Mucosa of rectum (tissue), 2 donors: Measurements from ENCODE around the gene DNAH17.

Experiments
- H3K27ac ChIP-seq, 2 donors: one replicate each; pipeline ENCODE4 v1.7.0; 2013; ENCODE audit warnings: inconsistent platforms in 2 of 2, low read depth in 2 of 2, low read length in 2 of 2
- H3K27me3 ChIP-seq, 2 donors: one replicate each; pipeline ENCODE4 v1.7.0; 2013; ENCODE audit warnings: low read length in 2 of 2; ENCODE audit not compliant: control insufficient read depth in 2 of 2, insufficient read depth in 2 of 2
- H3K36me3 ChIP-seq, 2 donors: one replicate each; pipeline ENCODE4 v1.7.0; 2013; ENCODE audit warnings: low read length in 2 of 2; ENCODE audit not compliant: control insufficient read depth in 2 of 2, insufficient read depth in 2 of 2
- H3K4me1 ChIP-seq, 2 donors: one replicate each; pipeline ENCODE4 v1.7.0; 2013; ENCODE audit warnings: low read length in 2 of 2, mild to moderate bottlenecking in 1 of 2; ENCODE audit not compliant: control insufficient read depth in 2 of 2, insufficient read depth in 2 of 2
- H3K4me3 ChIP-seq, 2 donors: one replicate each; pipeline ENCODE4 v1.7.0; 2013; ENCODE audit warnings: low read length in 2 of 2
- H3K9ac ChIP-seq, 2 donors: one replicate each; pipeline ENCODE4 v1.7.0; 2013; ENCODE audit warnings: low read length in 2 of 2, low read depth in 1 of 2, mild to moderate bottlenecking in 1 of 2
- H3K9me3 ChIP-seq, 2 donors: one replicate each; pipeline ENCODE4 v1.7.0; 2013; ENCODE audit warnings: low read length in 2 of 2; ENCODE audit not compliant: control insufficient read depth in 2 of 2
- donor health status: healthy.
- donor health status: Normal muscosa, but diverticular disease.

The DNAH17 gene

DNA sequence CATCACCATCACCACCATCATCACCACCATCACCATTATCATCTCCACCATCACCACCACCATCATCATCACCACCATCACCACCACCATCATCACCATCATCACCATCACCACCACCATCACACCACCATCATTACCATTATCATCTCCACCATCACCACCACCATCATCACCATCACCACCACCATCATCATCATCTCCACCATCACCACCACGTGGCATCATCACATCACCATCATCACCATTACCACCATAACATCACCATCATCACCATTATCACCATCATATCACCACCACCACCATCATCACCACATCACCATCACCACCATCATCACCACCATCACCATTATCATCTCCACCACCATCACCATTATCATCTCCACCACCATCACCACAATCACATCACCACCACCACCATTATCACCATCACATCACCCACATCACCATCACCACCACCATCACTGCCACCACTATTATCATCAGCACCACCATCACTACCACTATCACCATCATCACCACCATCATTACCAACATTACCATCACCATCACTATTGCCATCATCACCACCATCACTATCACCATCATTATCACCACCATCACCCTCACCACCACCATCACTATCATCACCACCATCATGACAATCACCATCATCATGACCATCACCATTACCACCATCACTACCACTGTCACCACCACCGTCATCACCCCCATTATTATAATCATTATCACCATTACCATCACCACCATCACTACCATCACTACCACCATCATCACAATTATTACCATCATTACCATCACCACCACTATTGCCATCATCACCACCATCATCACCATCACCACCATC is 99.1 kb downstream of the DNAH17 start:
- H3K9me3 ChIP-seq = no peaks in the 10 kb centered on the region
- no peak overlapping the region for H3K27ac ChIP-seq
- H3K9ac ChIP-seq = no peak overlapping the region
- H3K36me3 ChIP-seq = no peaks in the 10 kb centered on the region
- H3K4me3 ChIP-seq = no peak overlapping the region
- peaks cover 0 to 2% of the 10 kb centered on the region in 2 donors for H3K27me3 ChIP-seq
- H3K4me1 ChIP-seq = no peaks in the 10 kb centered on the region

DNA sequence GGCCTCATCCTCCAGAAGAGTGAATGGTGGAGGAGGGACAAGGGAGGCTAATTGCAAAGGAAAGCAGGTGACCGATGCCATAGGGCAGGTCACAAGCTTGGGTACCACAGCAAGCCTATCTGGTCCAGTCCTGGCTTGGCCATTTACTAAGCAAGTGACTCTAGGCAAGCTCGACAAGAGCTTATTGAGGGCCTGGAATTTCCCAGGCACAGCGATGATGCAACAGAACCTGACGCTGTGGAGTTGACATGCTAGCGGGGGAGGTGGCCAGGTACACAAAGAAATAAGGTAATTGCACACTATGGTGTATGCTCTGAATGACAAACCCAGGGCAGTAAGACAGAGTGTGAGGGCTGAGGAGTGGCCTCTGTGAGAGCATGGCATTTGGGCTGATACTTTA is 100.2 kb downstream of the DNAH17 start:
- no peak overlapping the region for H3K4me3 ChIP-seq
- no peaks in the 10 kb centered on the region for H3K9me3 ChIP-seq
- H3K27me3 ChIP-seq = peaks cover 0 to 2% of the 10 kb centered on the region in 2 donors
- no peak overlapping the region for H3K27ac ChIP-seq
- no peak overlapping the region for H3K9ac ChIP-seq
- H3K36me3 ChIP-seq = no peaks in the 10 kb centered on the region
- H3K4me1 ChIP-seq = no peaks in the 10 kb centered on the region

DNA sequence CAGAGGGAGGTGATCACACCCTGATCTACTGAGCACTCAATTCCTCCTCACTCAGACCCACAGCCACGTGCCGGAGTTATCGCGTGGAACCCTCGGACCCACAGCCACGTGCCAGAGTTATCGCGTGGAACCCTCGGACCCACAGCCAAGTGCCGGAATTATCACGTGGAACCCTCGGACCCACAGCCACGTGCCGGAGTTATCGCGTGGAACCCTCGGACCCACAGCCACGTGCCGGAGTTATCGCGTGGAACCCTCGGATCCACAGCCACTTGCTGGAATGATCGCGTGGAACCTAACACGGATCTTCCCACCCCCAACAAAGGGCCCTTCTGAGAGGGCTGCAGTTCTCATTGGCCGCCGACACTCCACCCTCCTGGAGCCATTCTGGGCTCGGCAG is 101.0 kb downstream of the DNAH17 start:
- Histone ChIP-seq H3K4me3 (no peak overlapping the region), H3K9me3 (no peaks in the 10 kb centered on the region), H3K27ac (no peak overlapping the region), H3K9ac (no peak overlapping the region), H3K36me3 (no peaks in the 10 kb centered on the region), H3K27me3 (peaks cover 0 to 2% of the 10 kb centered on the region in 2 donors), H3K4me1 (no peaks in the 10 kb centered on the region)

DNA sequence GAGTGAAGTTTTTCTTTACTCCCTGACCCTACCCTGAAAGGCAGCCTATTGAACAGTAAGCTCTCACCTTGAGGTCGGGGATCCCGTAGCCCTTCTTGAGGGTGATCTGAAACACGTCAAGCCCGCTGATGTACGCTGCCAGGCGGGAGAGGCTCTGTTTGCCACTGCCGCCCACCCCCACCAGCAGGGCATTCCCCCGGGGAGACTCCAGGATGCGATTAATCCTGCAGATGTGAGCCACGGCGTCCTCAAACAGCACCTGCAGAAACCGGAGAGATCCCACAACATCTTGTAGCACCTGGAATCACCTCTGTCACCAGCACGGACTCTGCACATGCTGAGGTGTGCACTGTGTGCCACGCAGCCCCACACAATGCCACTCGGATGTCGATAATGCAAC is 102.0 kb downstream of the DNAH17 start:
- Histone ChIP-seq H3K4me1 (no peaks in the 10 kb centered on the region), H3K27ac (no peak overlapping the region)

DNA sequence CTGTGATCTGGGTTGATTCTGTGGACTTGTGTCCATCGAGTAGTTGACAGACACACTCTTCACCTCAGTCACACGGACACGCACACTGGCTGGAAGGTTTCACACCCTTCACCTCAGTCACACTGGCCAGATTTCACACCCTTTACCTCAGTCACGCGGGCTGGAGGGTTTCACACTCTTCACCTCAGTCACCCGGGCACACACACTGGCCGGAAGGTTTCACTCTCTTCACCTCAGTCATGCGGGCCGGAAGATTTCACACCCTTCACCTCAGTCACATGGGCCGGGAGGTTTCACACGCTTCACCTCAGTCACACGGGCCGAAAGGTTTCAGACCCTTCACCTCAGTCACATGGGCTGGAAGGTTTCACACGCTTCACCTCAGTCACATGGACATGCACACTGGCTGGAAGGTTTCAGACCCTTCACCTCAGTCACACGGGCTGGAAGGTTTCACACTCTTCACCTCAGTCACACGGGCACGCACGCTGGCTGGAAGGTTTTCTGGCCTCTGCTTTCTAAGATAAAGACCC is 102.5 kb downstream of the DNAH17 start:
- H3K4me1 ChIP-seq = no peaks in the 10 kb centered on the region
- H3K27ac ChIP-seq = no peak overlapping the region
- no peaks in the 10 kb centered on the region for H3K9me3 ChIP-seq
- peaks cover 0 to 2% of the 10 kb centered on the region in 2 donors for H3K27me3 ChIP-seq
- H3K9ac ChIP-seq = no peak overlapping the region
- no peak overlapping the region for H3K4me3 ChIP-seq
- H3K36me3 ChIP-seq = no peaks in the 10 kb centered on the region

More for the DNA sequence above, 102.0 kb downstream of the DNAH17 start:
- Histone ChIP-seq H3K27me3 (peaks cover 0 to 2% of the 10 kb centered on the region in 2 donors), H3K36me3 (no peaks in the 10 kb centered on the region), H3K9ac (no peak overlapping the region), H3K9me3 (no peaks in the 10 kb centered on the region), H3K4me3 (no peak overlapping the region)

DNA sequence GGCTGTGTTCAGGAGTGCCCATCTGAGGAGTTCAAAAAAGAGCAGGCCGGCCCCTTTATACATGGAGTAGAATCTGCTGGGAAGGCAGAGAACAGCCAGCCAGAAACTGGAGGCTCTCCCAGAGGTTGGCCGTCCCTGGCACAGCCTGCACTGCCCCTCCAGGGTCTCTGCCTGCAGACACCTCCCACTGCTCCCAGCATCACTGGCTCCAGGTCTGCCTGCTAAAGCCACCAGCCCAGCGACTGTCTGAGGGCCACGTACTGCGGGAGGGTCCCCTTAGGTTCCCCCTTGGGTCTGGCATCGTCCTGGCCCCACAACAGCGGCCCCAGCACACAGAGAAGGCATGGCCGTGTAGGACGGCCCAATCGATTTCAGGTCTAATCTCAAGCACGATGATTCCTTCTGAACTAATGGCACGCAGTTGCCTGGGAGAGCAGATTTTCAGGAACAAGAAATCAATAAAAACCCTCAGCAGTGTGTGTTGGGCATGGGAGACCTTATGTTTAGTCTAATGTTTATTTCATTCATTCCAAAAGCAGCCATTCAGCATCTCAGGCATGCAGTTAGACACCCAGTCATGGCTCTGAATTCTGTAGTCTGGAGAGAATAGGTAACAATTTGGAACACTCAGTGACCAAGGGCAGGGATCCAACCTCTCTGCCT is 103.1 kb downstream of the DNAH17 start:
- H3K27me3 ChIP-seq = peaks cover 0 to 2% of the 10 kb centered on the region in 2 donors
- H3K9me3 ChIP-seq = no peaks in the 10 kb centered on the region
- no peak overlapping the region for H3K27ac ChIP-seq
- no peak overlapping the region for H3K9ac ChIP-seq
- no peaks in the 10 kb centered on the region for H3K4me1 ChIP-seq
- H3K36me3 ChIP-seq = no peaks in the 10 kb centered on the region
- no peak overlapping the region for H3K4me3 ChIP-seq

DNA sequence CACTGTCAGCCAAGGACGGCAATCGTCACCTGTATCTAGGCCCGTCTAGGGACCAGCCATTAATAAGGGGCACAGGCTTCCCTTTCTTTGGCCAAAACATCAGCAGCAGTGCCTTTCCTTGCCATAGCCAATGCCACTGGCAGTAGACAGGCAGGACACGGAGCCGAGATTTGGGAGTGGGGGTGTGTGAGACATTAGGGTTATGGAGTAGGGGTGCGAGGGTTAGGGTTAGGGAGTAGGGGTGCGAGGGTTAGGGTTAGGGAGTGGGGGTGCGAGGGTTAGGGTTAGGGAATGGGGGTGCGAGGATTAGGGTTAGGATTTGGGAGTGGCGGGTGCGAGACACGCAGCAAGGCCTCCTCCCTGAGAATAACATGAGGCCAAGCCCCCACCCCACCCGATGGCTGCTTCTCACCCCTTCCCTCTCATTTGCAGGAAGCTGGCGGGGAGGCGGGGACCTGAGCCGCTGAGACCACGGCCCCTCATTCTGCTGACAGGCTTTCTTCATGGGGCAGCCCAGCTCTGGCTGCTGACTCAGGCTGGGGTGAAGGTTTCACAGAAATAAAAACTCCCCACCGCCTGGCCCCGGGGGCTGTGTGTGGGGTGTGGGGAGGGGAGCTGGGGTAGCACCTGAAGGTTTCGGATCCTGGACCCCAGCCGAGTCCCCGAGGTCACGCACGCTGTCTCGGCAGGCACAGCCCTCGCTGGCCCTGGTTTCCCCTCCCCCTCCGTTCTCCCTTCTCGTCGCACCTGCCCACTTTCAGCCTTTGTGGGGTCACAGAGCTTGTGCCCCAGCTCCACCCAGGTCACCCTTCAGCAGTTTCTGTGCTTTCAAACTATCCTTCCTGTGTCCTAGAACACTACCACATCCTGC is 104.9 kb downstream of the DNAH17 start:
- Histone ChIP-seq H3K4me1 (no peaks in the 10 kb centered on the region), H3K36me3 (no peaks in the 10 kb centered on the region), H3K27me3 (peaks cover 0 to 2% of the 10 kb centered on the region in 2 donors), H3K9ac (no peak overlapping the region), H3K27ac (no peak overlapping the region), H3K9me3 (no peaks in the 10 kb centered on the region), H3K4me3 (no peak overlapping the region)

DNA sequence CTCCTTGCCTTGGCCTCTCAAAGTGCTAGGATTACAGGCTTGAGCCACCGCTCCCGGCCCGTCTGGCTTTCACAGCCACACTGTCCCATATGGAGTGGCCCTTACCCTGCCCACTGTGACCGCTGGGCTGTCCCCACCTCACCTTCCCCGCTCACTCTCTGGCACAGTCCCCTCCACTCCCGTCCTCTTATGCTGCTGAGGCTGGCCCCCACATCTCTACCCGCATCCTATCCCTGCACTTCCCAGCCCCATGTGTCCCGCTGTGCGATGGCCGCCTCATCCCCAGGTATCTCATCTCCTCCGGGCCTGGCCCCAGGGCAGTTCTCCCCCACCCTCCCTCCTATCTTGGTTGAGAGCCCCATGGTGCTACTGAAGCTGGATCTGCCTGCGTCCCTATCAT is 105.6 kb downstream of the DNAH17 start:
- Histone ChIP-seq H3K27me3 (peaks cover 0 to 2% of the 10 kb centered on the region in 2 donors), H3K36me3 (no peaks in the 10 kb centered on the region), H3K4me1 (no peaks in the 10 kb centered on the region), H3K9me3 (no peaks in the 10 kb centered on the region), H3K27ac (no peak overlapping the region), H3K9ac (no peak overlapping the region), H3K4me3 (no peak overlapping the region)

DNA sequence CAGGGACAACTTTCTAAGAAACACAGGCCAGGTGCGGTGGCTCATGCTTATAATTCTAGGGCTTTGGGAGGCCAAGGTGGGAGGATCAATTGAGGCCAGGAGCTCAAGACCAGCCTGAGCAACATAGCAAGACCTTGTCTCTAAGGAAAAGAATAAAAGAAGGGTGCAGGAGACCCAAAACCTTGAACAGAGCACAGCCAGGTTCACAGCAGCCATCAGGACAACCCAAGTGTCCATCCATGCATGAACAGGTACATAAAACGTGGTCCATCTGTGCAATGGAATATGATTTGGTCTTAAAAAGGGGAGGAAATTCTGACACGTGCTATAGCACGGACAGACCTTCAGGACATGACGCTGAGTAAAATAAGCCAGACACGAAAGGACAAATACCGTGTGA is 107.8 kb downstream of the DNAH17 start:
- no peaks in the 10 kb centered on the region for H3K4me1 ChIP-seq
- no peak overlapping the region for H3K4me3 ChIP-seq
- H3K9me3 ChIP-seq = no peaks in the 10 kb centered on the region
- H3K36me3 ChIP-seq = no peaks in the 10 kb centered on the region
- no peak overlapping the region for H3K9ac ChIP-seq
- H3K27me3 ChIP-seq = peaks cover 0 to 2% of the 10 kb centered on the region in 2 donors
- H3K27ac ChIP-seq = no peak overlapping the region
